HEK293 (cell line): ENCODE measurements around the gene HOXC10.

ENCODE experiments used
- ATF2 ChIP-seq: fragments of 450-650 bp; formaldehyde crosslinking; IDR thresholded peaks from 2 replicates; pipeline ENCODE4 v1.5.1; 2016; ENCODE audit warnings: missing biosample characterization, missing genetic modification characterization, low read depth
- GLI4 ChIP-seq: fragments of 450-650 bp; formaldehyde crosslinking; IDR thresholded peaks from 2 replicates; pipeline ENCODE4 v1.5.1; 2016; ENCODE audit warnings: missing biosample characterization, missing genetic modification characterization
- KLF8 ChIP-seq: fragments of 450-650 bp; formaldehyde crosslinking; IDR thresholded peaks from 2 replicates; pipeline ENCODE4 v1.5.1; 2016; ENCODE audit warnings: missing biosample characterization, missing genetic modification characterization
- PBX3 ChIP-seq: sonication (generic); formaldehyde crosslinking; IDR thresholded peaks from 2 replicates; pipeline ENCODE4 v1.8.1; 2022; ENCODE audit warnings: mild to moderate bottlenecking, moderate library complexity, missing genetic modification reagents
- SCRT1 ChIP-seq: fragments of 450-650 bp; formaldehyde crosslinking; IDR thresholded peaks from 2 replicates; pipeline ENCODE4 v1.5.1; 2016; ENCODE audit warnings: missing biosample characterization, missing genetic modification characterization, borderline replicate concordance
- TRIM28 ChIP-seq: IDR thresholded peaks from 2 replicates; pipeline ENCODE4 v1.6.1; 2011; ENCODE audit warnings: low read length, control low read depth, borderline replicate concordance
- TSHZ1 ChIP-seq: fragments of 450-650 bp; formaldehyde crosslinking; IDR thresholded peaks from 2 replicates; pipeline ENCODE4 v1.5.1; 2016; ENCODE audit warnings: missing biosample characterization, missing genetic modification characterization, borderline replicate concordance
- ZBTB20 ChIP-seq: fragments of 450-650 bp; formaldehyde crosslinking; IDR thresholded peaks from 2 replicates; pipeline ENCODE4 v1.5.1; 2016; ENCODE audit warnings: missing biosample characterization, missing genetic modification characterization
- ZBTB44 ChIP-seq: fragments of 450-650 bp; IDR thresholded peaks from 2 replicates; pipeline ENCODE4 v1.5.1; 2018; ENCODE audit warnings: missing biosample characterization, mild to moderate bottlenecking, missing genetic modification characterization
- ZBTB6 ChIP-seq: fragments of 450-650 bp; formaldehyde crosslinking; IDR thresholded peaks from 2 replicates; pipeline ENCODE4 v1.5.1; 2017; ENCODE audit warnings: missing biosample characterization, missing genetic modification characterization
- ZEB2 ChIP-seq: fragments of 450-650 bp; formaldehyde crosslinking; IDR thresholded peaks from 2 replicates; pipeline ENCODE4 v1.5.1; 2016; ENCODE audit warnings: missing biosample characterization, missing genetic modification characterization
- ZFP41 ChIP-seq: fragments of 450-650 bp; formaldehyde crosslinking; IDR thresholded peaks from 2 replicates; pipeline ENCODE4 v1.5.1; 2016; ENCODE audit warnings: missing biosample characterization, missing genetic modification characterization, borderline replicate concordance
- ZNF10 ChIP-seq: fragments of 450-650 bp; formaldehyde crosslinking; IDR thresholded peaks from 2 replicates; pipeline ENCODE4 v1.5.1; 2017; ENCODE audit warnings: missing biosample characterization, missing genetic modification characterization
- ZNF132 ChIP-seq: fragments of 450-650 bp; formaldehyde crosslinking; IDR thresholded peaks from 2 replicates; pipeline ENCODE4 v1.5.1; 2017; ENCODE audit warnings: missing biosample characterization, missing genetic modification characterization, borderline replicate concordance
- ZNF169 ChIP-seq: fragments of 450-650 bp; formaldehyde crosslinking; IDR thresholded peaks from 2 replicates; pipeline ENCODE4 v1.5.1; 2016; ENCODE audit warnings: missing biosample characterization, missing genetic modification characterization
- ZNF24 ChIP-seq: fragments of 450-650 bp; formaldehyde crosslinking; IDR thresholded peaks from 2 replicates; pipeline ENCODE4 v1.5.1; 2016; ENCODE audit warnings: missing biosample characterization, missing genetic modification characterization
- ZNF324 ChIP-seq: fragments of 450-650 bp; formaldehyde crosslinking; IDR thresholded peaks from 2 replicates; pipeline ENCODE4 v1.5.1; 2016; ENCODE audit warnings: missing biosample characterization, missing genetic modification characterization
- ZNF335 ChIP-seq: fragments of 450-650 bp; formaldehyde crosslinking; conservative IDR thresholded peaks from 2 replicates; pipeline ENCODE4 v1.5.1; 2016; ENCODE audit warnings: missing biosample characterization, missing genetic modification characterization
- ZNF530 ChIP-seq: fragments of 450-650 bp; formaldehyde crosslinking; IDR thresholded peaks from 2 replicates; pipeline ENCODE4 v1.5.1; 2016; ENCODE audit warnings: low read depth, missing biosample characterization, missing genetic modification characterization
- ZNF596 ChIP-seq: fragments of 450-650 bp; IDR thresholded peaks from 2 replicates; pipeline ENCODE4 v1.5.0; 2018; ENCODE audit warnings: missing biosample characterization, mild to moderate bottlenecking, missing genetic modification characterization, moderate library complexity
- ZNF626 ChIP-seq: fragments of 450-650 bp; sonication (Bioruptor Pico); formaldehyde crosslinking; IDR thresholded peaks from 2 replicates; pipeline ENCODE4 v1.5.1; 2018; ENCODE audit warnings: missing biosample characterization, missing genetic modification characterization, inconsistent platforms
- ZNF645 ChIP-seq: fragments of 450-650 bp; formaldehyde crosslinking; IDR thresholded peaks from 2 replicates; pipeline ENCODE4; 2016; ENCODE audit warnings: missing biosample characterization, missing genetic modification characterization
- ZNF677 ChIP-seq: fragments of 450-650 bp; IDR thresholded peaks from 2 replicates; pipeline ENCODE4 v1.5.0; 2018; ENCODE audit warnings: missing biosample characterization, mild to moderate bottlenecking, missing genetic modification characterization, moderate library complexity
- ZSCAN4 ChIP-seq: fragments of 450-650 bp; formaldehyde crosslinking; IDR thresholded peaks from 2 replicates; pipeline ENCODE4 v1.5.1; 2017; ENCODE audit warnings: missing biosample characterization, missing genetic modification characterization
- TF ChIP-seq, protein P1 (sequence below): fragments of 450-650 bp; formaldehyde crosslinking; IDR thresholded peaks from 2 replicates; pipeline ENCODE4 v1.5.1; 2016; ENCODE audit warnings: missing biosample characterization, missing genetic modification characterization

The HOXC10 gene

DNA sequence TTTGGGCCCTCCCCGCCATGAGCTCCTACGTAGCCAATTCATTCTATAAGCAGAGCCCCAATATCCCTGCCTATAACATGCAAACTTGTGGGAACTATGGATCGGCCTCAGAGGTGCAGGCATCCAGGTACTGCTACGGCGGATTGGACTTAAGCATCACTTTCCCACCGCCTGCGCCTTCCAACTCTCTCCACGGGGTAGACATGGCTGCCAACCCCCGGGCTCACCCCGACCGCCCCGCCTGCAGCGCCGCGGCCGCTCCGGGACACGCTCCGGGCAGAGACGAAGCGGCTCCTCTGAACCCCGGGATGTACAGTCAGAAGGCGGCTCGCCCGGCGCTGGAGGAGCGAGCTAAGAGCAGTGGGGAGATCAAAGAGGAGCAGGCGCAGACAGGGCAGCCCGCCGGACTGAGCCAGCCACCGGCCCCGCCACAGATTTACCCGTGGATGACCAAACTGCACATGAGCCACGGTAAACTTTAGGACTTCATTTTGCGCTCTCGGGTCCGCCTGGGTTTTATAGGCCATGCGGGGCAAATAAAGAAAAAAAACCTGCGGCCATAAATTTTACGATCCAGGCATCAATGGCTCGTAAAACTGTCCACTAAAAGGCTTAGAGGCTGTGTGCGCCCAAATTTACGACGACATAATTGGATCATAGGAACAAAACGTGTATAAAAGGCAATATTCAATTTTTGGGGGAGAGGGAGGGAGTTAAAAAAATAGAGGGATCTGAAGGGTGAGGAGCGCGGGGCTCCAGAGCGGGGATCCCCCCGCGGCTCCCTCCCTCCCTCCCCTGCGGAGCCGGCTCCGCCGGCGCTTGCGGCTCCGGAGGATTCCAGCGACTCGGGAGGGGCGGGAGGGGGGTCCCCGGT, 48.4 kb downstream of the HOXC10 start (continued):
- TF ChIP-seq ZBTB6 (peak; percentile 72), ATF2 (tag by site-specific recombination) (peak; percentile 71; the same call in 1 of the 2 replicates), GLI4 (tag by site-specific recombination) (no peak), ZSCAN4 (tag by site-specific recombination) (peak; percentile 84), ZNF10 (tag by site-specific recombination) (peak; percentile 75), ZNF24 (tag by site-specific recombination) (peak; percentile 99), ZNF645 (peak; percentile 94; the same call in 1 of the 2 replicates), ZNF677 (tag by site-specific recombination) (no peak), TSHZ1 (peak; percentile 99), ZNF132 (tag by site-specific recombination) (no peak), ZNF169 (no peak), ZNF626 (tag by site-specific recombination) (no peak), ZNF596 (tag by site-specific recombination) (peak; percentile 86), ZNF335 (tag by site-specific recombination) (peak; percentile 98), SCRT1 (tag by site-specific recombination) (peak; percentile 88), TRIM28 (no peak), ZBTB20 (tag by site-specific recombination) (peak; percentile 88), ZFP41 (no peak), ZNF530 (no peak), ZBTB44 (tag by site-specific recombination) (peak; percentile 98), ZNF324 (tag by site-specific recombination) (peak; percentile 90), ZEB2 (tag by site-specific recombination) (peak; percentile 99), PBX3 (CRISPR knock-in tag) (no peak), KLF8 (peak; percentile 83; the same call in 1 of the 2 replicates)
- TF ChIP-seq, protein P1, sequence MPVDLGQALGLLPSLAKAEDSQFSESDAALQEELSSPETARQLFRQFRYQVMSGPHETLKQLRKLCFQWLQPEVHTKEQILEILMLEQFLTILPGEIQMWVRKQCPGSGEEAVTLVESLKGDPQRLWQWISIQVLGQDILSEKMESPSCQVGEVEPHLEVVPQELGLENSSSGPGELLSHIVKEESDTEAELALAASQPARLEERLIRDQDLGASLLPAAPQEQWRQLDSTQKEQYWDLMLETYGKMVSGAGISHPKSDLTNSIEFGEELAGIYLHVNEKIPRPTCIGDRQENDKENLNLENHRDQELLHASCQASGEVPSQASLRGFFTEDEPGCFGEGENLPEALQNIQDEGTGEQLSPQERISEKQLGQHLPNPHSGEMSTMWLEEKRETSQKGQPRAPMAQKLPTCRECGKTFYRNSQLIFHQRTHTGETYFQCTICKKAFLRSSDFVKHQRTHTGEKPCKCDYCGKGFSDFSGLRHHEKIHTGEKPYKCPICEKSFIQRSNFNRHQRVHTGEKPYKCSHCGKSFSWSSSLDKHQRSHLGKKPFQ = peak; percentile 95
